Mesothelial cell of epicardium (in vitro differentiated cells): Measurements from ENCODE around the gene ZBTB26. TPM values are rescaled to one million over a fixed set of nuclear protein-coding genes. Genes with fewer than 3 reads are reported as not detected.
A peak's percentile ranks its signal among the peaks of the same experiment; 100 is the strongest.

Experiments
- DNase-seq, 2 experiments: peaks; one replicate each; pipeline ENCODE4 v3.0.0; 2021; ENCODE audit warnings: low spot score in 2 of 2; ENCODE audit not compliant: unreplicated experiment in 2 of 2
- H3K27ac Mint-ChIP-seq: 2 replicates; pipeline ENCODE4 v1.8.0; 2021; ENCODE audit warnings: mixed read lengths
- H3K27me3 Mint-ChIP-seq: 2 replicates; pipeline ENCODE4 v1.8.0; 2021; ENCODE audit warnings: low read depth, mixed read lengths
- H3K36me3 Mint-ChIP-seq: 2 replicates; pipeline ENCODE4 v1.8.0; 2021; ENCODE audit warnings: mixed read lengths
- H3K4me1 Mint-ChIP-seq: 2 replicates; pipeline ENCODE4 v1.8.0; 2021; ENCODE audit warnings: mixed read lengths
- H3K4me3 Mint-ChIP-seq: 2 replicates; pipeline ENCODE4 v1.8.0; 2021; ENCODE audit warnings: mild to moderate bottlenecking, moderate library complexity, mixed read lengths
- H3K9me3 Mint-ChIP-seq: 2 replicates; pipeline ENCODE4 v1.8.0; 2021; ENCODE audit warnings: mixed read lengths
- total RNA-seq: library from RNA; stranded (reverse); gene quantifications from 3 replicates; pipeline ENCODE4 v1.2.1, GENCODE V29; 2021
- TF ChIP-seq, protein P1 (sequence below): fragments of 200-600 bp; sonication (generic); IDR thresholded peaks from one replicate; pipeline ENCODE4 v1.5.0; 2021; ENCODE audit warnings: antibody characterized with exemption; ENCODE audit not compliant: unreplicated experiment

Gene ZBTB26
- total RNA-seq, 1 donor from 2014 or later, result 15.7 TPM

DNA sequence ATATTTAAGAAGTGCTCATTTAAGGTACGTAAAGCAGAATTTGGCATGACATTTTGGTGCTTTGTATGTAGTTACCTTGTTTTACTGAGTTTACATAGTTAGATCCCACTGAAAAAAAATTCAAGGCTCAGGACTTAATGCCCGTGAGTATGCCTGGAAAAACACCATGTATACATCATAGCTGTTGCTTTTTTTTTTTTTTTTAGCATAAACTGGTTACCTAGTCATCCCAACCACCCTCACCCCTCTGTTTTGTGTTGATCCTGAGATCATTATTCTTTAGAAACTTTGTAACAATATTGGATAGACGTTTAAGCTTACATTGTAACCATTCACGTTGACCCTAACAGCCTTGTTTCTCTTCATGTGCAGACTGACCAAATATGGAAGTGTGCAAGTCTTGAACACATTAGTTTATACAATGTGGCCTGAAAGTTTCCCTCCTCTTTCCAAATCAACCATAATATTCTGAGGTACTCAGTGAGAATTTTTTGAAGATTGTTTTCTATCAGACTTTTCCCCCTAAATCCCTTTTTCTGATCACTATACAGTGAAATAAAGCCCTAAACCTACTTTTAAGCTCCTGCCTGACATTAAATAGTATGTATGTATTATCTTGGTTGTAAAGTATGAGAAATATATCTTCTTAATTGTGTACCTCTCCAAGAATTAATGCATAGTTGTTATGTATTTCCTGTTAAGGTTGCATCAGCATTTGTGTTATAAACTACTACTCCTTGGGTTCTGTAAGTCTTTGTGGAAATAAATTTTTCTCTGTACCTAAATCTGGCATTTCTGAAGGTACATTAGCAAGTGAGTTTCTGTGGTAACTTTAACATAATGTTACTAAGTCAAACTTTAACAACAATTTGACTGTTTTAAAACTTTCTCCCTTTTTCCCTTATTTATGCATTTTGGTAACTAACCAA, 13.9 kb upstream of the ZBTB26 start:
- Mint-ChIP-seq H3K27me3 (no peaks in the 10 kb centered on the region), H3K4me3 (no peak overlapping the region), H3K9me3 (no peaks in the 10 kb centered on the region), H3K36me3 (no peaks in the 10 kb centered on the region), H3K4me1 (peaks cover 46% of the 10 kb centered on the region), H3K27ac (peak overlapping the region; percentile 85)
- DNase-seq, result no peak
- TF ChIP-seq, protein P1, sequence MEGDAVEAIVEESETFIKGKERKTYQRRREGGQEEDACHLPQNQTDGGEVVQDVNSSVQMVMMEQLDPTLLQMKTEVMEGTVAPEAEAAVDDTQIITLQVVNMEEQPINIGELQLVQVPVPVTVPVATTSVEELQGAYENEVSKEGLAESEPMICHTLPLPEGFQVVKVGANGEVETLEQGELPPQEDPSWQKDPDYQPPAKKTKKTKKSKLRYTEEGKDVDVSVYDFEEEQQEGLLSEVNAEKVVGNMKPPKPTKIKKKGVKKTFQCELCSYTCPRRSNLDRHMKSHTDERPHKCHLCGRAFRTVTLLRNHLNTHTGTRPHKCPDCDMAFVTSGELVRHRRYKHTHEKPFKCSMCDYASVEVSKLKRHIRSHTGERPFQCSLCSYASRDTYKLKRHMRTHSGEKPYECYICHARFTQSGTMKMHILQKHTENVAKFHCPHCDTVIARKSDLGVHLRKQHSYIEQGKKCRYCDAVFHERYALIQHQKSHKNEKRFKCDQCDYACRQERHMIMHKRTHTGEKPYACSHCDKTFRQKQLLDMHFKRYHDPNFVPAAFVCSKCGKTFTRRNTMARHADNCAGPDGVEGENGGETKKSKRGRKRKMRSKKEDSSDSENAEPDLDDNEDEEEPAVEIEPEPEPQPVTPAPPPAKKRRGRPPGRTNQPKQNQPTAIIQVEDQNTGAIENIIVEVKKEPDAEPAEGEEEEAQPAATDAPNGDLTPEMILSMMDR, result no peak

DNA sequence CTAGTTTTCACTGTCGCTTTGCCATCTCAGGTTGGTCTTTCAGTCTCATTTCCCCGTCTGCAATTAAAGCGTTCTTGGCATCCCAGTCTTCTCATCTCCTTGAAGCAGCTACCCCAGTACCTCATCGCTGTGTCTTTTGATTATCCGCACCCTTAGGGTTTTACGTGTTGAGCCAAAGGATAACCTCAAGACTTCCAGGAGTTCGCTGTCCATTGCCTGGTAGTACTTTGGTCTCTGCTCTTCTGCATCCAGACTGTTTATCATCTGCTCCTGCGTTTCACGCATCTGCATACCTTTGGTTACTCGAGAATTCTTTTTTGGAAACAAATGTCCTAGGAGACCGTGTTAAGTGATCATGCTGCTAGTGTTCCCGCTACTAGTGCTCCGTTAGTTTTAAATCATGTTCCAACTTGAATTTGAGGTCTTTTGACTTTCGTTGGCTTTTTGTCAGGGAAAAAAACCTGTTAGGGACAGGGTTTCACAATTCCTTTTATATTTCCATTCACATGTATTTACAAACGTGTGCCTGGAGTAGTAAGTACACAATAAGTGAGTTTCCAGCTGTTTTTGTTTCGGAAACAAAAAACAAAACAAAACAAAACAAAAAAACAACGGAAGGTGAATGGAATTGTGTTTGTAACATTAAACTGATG, 10.4 kb upstream of the ZBTB26 start:
- DNase-seq, result no peak
- TF ChIP-seq, protein P1, result no peak
- H3K4me1 Mint-ChIP-seq, result peaks cover 31% of the 10 kb centered on the region
- H3K36me3 Mint-ChIP-seq, result peaks cover 10% of the 10 kb centered on the region
- H3K4me3 Mint-ChIP-seq, result peak overlapping the region; percentile 92
- H3K27ac Mint-ChIP-seq, result peak overlapping the region; percentile 98
- no peaks in the 10 kb centered on the region for H3K9me3 Mint-ChIP-seq
- H3K27me3 Mint-ChIP-seq, result no peaks in the 10 kb centered on the region

DNA sequence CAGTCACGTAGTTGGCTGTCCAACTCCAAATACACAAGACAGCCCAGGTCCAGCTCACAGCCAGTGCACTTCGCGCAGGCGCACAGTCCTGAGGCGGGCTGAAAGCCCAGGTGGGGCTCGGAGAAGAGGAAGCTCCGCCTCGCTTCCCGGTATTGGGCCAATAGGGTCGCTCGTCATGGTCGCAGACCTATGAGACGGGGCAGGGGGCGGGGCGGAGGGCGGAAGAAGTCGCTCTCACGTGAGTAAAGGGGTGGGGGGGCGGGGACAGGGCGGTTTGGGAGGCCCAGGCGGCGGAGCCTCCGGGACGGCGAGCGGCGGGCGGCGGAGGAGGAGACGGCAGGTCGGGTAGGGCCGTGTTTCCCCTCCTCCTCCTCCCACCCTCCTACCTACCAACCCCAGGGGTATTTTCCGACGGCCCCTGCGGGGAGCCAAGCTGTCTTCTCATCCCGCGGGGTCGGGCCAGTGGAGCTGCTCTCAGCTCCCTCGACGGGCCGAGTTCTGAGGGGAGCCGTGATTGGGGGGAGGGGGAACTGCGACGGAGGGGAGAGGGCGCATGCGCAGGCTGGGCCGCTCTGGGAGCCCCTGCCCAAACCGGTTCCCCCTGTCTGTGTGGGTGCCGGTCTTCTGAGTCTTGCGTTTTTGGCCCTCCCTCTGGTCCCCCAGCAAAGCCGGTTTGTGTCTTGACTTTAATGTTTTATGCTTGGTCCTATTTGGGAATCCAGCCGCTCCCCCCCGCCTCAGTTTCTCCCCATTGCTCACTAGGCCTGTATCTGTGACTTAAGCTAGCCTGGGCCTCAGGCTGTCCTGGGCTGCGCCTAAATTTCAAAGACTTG, 9.7 kb upstream of the ZBTB26 start, which contains the start of gene RABGAP1:
TSS of gene RABGAP1 (plus strand) at position 272 of the 833 bp plus-strand sequence. CDS start 16,040 bp downstream, outside the sequence.
- no peaks in the 10 kb centered on the region for H3K9me3 Mint-ChIP-seq
- H3K27ac Mint-ChIP-seq, result peak within 1 kb of the TSS; percentile 98
- TF ChIP-seq, protein P1, result no peak
- H3K36me3 Mint-ChIP-seq, result peaks cover 14% of the 10 kb centered on the region
- DNase-seq, result peak; percentile 97 to 100
- H3K27me3 Mint-ChIP-seq, result no peaks in the 10 kb centered on the region
- peak within 1 kb of the TSS; percentile 92 for H3K4me3 Mint-ChIP-seq
- H3K4me1 Mint-ChIP-seq, result peaks cover 29% of the 10 kb centered on the region

DNA sequence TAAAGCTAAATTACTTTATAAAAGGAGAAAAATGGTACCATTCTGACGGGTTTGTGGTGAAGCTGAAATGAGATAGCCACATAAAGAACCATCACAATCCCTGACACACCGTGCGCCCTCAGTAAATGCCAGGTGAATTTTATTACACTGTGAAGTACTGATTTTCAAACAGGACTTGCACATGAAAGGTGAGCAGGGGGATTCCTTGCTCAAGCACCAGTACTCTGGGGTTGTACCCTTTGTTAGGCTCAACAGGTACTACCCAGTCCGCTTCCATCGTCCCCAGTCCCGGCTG, 9.1 kb upstream of the ZBTB26 start:
- H3K4me1 Mint-ChIP-seq, result peaks cover 23% of the 10 kb centered on the region
- peak overlapping the region; percentile 92 for H3K4me3 Mint-ChIP-seq

DNA sequence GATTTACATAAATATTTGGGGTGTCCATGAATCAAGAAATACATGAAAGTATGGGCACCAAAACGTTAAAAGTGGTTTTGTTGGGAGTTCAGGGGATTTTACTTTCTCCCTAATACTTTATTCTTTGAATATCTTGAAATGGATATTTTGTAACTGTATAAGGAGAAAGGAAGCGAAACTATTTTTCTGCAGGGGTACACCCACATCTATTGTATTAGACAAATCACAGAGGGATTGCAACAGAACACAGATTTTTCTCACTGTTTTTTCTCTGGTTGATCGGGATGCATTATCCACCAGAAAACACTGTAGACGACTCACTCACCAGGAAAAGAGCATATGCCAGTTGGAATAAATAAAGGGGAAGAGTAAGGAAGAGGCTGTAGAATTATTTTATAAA, 8.3 kb upstream of the ZBTB26 start:
- Mint-ChIP-seq H3K9me3 (no peaks in the 10 kb centered on the region), H3K4me3 (peak overlapping the region; percentile 26), H3K4me1 (peaks cover 22% of the 10 kb centered on the region), H3K27ac (peak overlapping the region; percentile 58), H3K27me3 (no peaks in the 10 kb centered on the region), H3K36me3 (peaks cover 16% of the 10 kb centered on the region)
- TF ChIP-seq, protein P1, result no peak
- DNase-seq, result no peak

More for the DNA sequence above, 9.1 kb upstream of the ZBTB26 start:
- no peak for DNase-seq
- H3K27ac Mint-ChIP-seq, result peak overlapping the region; percentile 98
- no peaks in the 10 kb centered on the region for H3K9me3 Mint-ChIP-seq
- no peaks in the 10 kb centered on the region for H3K27me3 Mint-ChIP-seq
- TF ChIP-seq, protein P1, result no peak
- H3K36me3 Mint-ChIP-seq, result peaks cover 14% of the 10 kb centered on the region
